Articular chondrocyte of knee joint (primary cell): Measurements from ENCODE around the gene RNF150. TPM values are rescaled to one million over a fixed set of nuclear protein-coding genes. Genes with fewer than 3 reads are reported as not detected.

Experiments used
- total RNA-seq: library from RNA; depleted of rRNA; stranded (reverse); fragments of >200 nt; gene quantifications from 2 replicates; pipeline ENCODE4 v1.2.3, GENCODE V29; 2012

RNF150 gene
- 0.13 and 0.22 TPM in 2 replicates for total RNA-seq

DNA sequence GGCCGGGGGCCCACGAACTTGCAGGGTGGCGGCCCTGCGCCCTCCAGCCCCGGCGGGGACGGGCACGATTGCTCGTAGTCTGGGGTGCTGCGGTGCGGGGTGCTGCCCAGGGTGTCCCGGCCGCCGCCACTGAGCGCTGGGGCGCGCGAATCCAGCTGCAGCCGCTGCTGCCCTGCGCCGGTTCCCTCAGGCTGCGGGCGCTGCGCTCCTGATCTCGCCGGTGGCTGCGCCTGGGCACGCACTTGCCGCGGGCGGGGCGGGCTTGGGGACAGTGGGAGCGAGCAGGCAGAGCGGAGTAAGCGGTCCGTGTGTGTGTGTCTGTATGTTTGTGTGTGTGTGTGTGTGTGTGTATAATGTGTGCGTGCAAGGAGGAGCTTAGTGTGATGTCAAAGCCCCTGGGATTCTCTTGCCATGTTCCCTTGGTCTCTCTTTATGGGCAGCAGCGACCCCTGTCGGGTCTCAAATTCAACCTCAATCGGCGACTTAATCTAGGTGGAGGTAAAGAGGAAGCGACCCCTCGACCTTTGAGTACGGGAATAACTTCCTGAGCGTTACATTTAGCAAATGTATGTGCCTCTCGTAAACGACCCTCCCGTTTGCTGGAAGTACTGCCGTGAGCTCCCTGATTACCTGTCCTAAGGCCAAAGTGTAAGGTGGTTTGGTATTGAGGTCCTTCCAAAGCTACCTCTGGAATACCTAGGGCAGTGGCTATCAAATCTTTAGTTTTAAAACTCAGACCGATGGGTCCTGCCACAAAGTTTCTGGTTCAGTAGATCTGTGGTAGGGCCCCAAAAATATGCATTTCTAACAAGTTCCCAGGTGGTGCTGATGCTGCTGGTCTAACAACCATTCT is at the start of gene RNF150:
TSS of gene RNF150 (minus strand) at position 324 of the 853 bp plus-strand sequence.

Other genes starting within 250 kb of the RNF150 start
- gene ZNF330, start 87.4 kb upstream of the RNF150 start, total RNA-seq, result 25.2 and 29.0 TPM in 2 replicates